HCT116 (cell line): ENCODE measurements around the gene VMO1. TPM values are rescaled to one million over a fixed set of nuclear protein-coding genes. Genes with fewer than 3 reads are reported as not detected.

ENCODE experiments used
- ATAC-seq: fragments of 200-7000 bp; cut with Tn5 transposase; 2 replicates; pipeline ENCODE4 v1.9.1; 2020; ENCODE audit warnings: mild to moderate bottlenecking, moderate library complexity
- BruUV-seq: library from RNA; stranded (reverse); fragments of 400-500 nt; replicated peaks from 2 replicates; lab custom pipeline; 2021; lab: Mats Ljungman, UMichigan
- CTCF ChIA-PET: fragments of 300-600 bp; sonication (Branson Sonifier 250); formaldehyde crosslinking; loops from one replicate; lab custom pipeline; 2021; ENCODE audit warnings: antibody characterized with exemption; lab: Charles Lee
- POLR2A ChIA-PET: fragments of 300-600, 350-600 bp; sonication (Branson Sonifier 250); formaldehyde crosslinking; loops from one replicate; lab custom pipeline; 2021; ENCODE audit warnings: antibody characterized with exemption; lab: Charles Lee
- RAD21 ChIA-PET, 2 experiments: fragments of 300-600 bp; sonication (Branson Sonifier 250); formaldehyde crosslinking; loops; one replicate each; lab custom pipeline; 2023; ENCODE audit warnings: low total read pairs in 2 of 2; ENCODE audit not compliant: uncharacterized antibody in 2 of 2, unreplicated experiment in 2 of 2, low non-redundant PET in 1 of 2; lab: Charles Lee
- DNase-seq: peaks from one replicate; pipeline ENCODE4 v3.0.0-alpha.2; 2010; ENCODE audit warnings: low read depth, low spot score
- H2AFZ ChIP-seq: fragments of 200-600 bp; shearing (Covaris generic), sonication (generic); 2 replicates; pipeline ENCODE4 v1.6.1; 2017; ENCODE audit warnings: low read depth, mixed run types, mixed read lengths, antibody characterized with exemption, low read length; ENCODE audit not compliant: poor library complexity, severe bottlenecking
- H3K27ac ChIP-seq: 2 replicates; pipeline ENCODE4 v1.5.1; 2012; ENCODE audit warnings: low read depth, low read length
- H3K27me3 ChIP-seq: fragments of 200-600 bp; sonication (generic); 2 replicates; pipeline ENCODE4 v1.6.1; 2016; ENCODE audit warnings: mixed run types, low read length, mixed read lengths; ENCODE audit not compliant: insufficient read depth
- H3K36me3 ChIP-seq, 2 experiments: fragments of 200-500 bp in 1 of 2; fragments of 200-600 bp in 1 of 2; sonication (Bioruptor generic) in 1 of 2; sonication (generic) in 1 of 2; 2 replicates each; pipeline versions ENCODE4 v1.5.1 to v1.6.1; 2014 to 2016; ENCODE audit warnings: low read length in 2 of 2, inconsistent platforms in 1 of 2, mixed read lengths in 1 of 2, mixed run types in 1 of 2; ENCODE audit not compliant: insufficient read depth in 2 of 2, control insufficient read depth in 1 of 2
- H3K4me1 ChIP-seq, 2 experiments: fragments of 200-600 bp in 1 of 2; sonication (generic) in 1 of 2; 2 replicates each; pipeline versions ENCODE4 v1.5.1 to v1.6.1; 2012 to 2017; ENCODE audit warnings: low read length in 2 of 2, inconsistent platforms in 1 of 2, mild to moderate bottlenecking in 1 of 2, mixed read lengths in 1 of 2, mixed run types in 1 of 2, moderate library complexity in 1 of 2; ENCODE audit not compliant: insufficient read depth in 2 of 2, control insufficient read depth in 1 of 2
- H3K4me2 ChIP-seq: fragments of 200-600 bp; sonication (generic); 2 replicates; pipeline ENCODE4 v1.6.1; 2017; ENCODE audit warnings: mixed run types, low read length, mixed read lengths
- H3K4me3 ChIP-seq, 2 experiments: fragments of 200-600 bp in 1 of 2; sonication (generic) in 1 of 2; replicated peaks in 1 of 2; 2 replicates each; pipeline ENCODE4 v1.5.1; 2011 to 2016; ENCODE audit warnings: low read length in 2 of 2, control low read depth in 1 of 2, low read depth in 1 of 2, mild to moderate bottlenecking in 1 of 2, mixed read lengths in 1 of 2, mixed run types in 1 of 2
- H3K79me2 ChIP-seq: fragments of 200-600 bp; sonication (generic); 2 replicates; pipeline ENCODE4 v1.6.1; 2017; ENCODE audit warnings: mild to moderate bottlenecking, mixed run types, low read length, moderate library complexity, mixed read lengths; ENCODE audit not compliant: insufficient read depth
- H3K9ac ChIP-seq: fragments of 200-600 bp; sonication (generic); 2 replicates; pipeline ENCODE4 v1.6.1; 2016; ENCODE audit warnings: low read length, mixed read lengths
- H3K9me2 ChIP-seq: fragments of 200-600 bp; sonication (generic), shearing (Covaris generic); 2 replicates; pipeline ENCODE4 v1.6.1; 2017; ENCODE audit warnings: mixed run types, mild to moderate bottlenecking, moderate library complexity; ENCODE audit not compliant: insufficient read depth
- H3K9me3 ChIP-seq, 2 experiments: fragments of 200-500 bp in 1 of 2; fragments of 200-600 bp in 1 of 2; sonication (Bioruptor generic) in 1 of 2; sonication (generic) in 1 of 2; 2 replicates each; pipeline ENCODE4 v1.6.1; 2014 to 2017; ENCODE audit warnings: low read length in 2 of 2, mixed read lengths in 2 of 2, inconsistent platforms in 1 of 2, low read depth in 1 of 2, mild to moderate bottlenecking in 1 of 2, mixed run types in 1 of 2, moderate library complexity in 1 of 2; ENCODE audit not compliant: control insufficient read depth in 1 of 2, insufficient read depth in 1 of 2
- H4K20me1 ChIP-seq: fragments of 200-600 bp; sonication (generic), shearing (Covaris generic); 2 replicates; pipeline ENCODE4 v1.6.1; 2017; ENCODE audit warnings: mixed run types, mild to moderate bottlenecking, moderate library complexity; ENCODE audit not compliant: insufficient read depth
- CBX3 ChIP-seq: IDR thresholded peaks from 2 replicates; pipeline ENCODE4 v1.6.1; 2012; ENCODE audit warnings: low read depth
- EGR1 ChIP-seq: IDR thresholded peaks from 2 replicates; pipeline ENCODE4 v1.6.1; 2012; ENCODE audit warnings: low read depth
- ELF1 ChIP-seq: IDR thresholded peaks from 2 replicates; pipeline ENCODE4 v1.6.1; 2012; ENCODE audit warnings: low read depth, borderline replicate concordance
- EZH2 ChIP-seq: fragments of 200-600 bp; sonication (generic); IDR thresholded peaks from 2 replicates; pipeline ENCODE4 v1.6.1; 2017; ENCODE audit warnings: antibody characterized with exemption, mixed run types
- EZH2phosphoT487 ChIP-seq: fragments of 200-600 bp; IDR thresholded peaks from 2 replicates; pipeline ENCODE4 v1.6.1; 2018; ENCODE audit warnings: antibody characterized with exemption, borderline replicate concordance
- FOSL1 ChIP-seq: IDR thresholded peaks from 2 replicates; pipeline ENCODE4 v1.6.1; 2012; ENCODE audit warnings: low read depth
- POLR2A ChIP-seq: IDR thresholded peaks from 2 replicates; pipeline ENCODE4 v1.7.0; 2011; ENCODE audit warnings: borderline replicate concordance; ENCODE audit not compliant: insufficient read depth, insufficient read length; ENCODE audit errors: extremely low read depth
- POLR2AphosphoS5 ChIP-seq: IDR thresholded peaks from 2 replicates; pipeline ENCODE4 v1.6.1; 2011; ENCODE audit warnings: mild to moderate bottlenecking, low read depth, low read length, moderate library complexity
- RAD21 ChIP-seq: IDR thresholded peaks from 2 replicates; pipeline ENCODE4 v1.6.1; 2012; ENCODE audit warnings: low read depth, mild to moderate bottlenecking
- REST ChIP-seq: IDR thresholded peaks from 2 replicates; pipeline ENCODE4 v1.6.1; 2012; ENCODE audit warnings: low read depth
- SIN3A ChIP-seq: IDR thresholded peaks from 2 replicates; pipeline ENCODE4 v1.6.1; 2012; ENCODE audit warnings: low read depth
- SP1 ChIP-seq: IDR thresholded peaks from 2 replicates; pipeline ENCODE4 v1.6.1; 2012; ENCODE audit warnings: low read depth
- SRF ChIP-seq: IDR thresholded peaks from 2 replicates; pipeline ENCODE4 v1.6.1; 2012; ENCODE audit warnings: low read depth
- TCF7L2 ChIP-seq: IDR thresholded peaks from 2 replicates; pipeline ENCODE4 v1.7.0; 2011; ENCODE audit warnings: borderline replicate concordance, inconsistent platforms; ENCODE audit not compliant: insufficient read depth, insufficient read length; ENCODE audit errors: extremely low read depth
- YY1 ChIP-seq: IDR thresholded peaks from 2 replicates; pipeline ENCODE4 v1.6.1; 2011; ENCODE audit warnings: low read length, low read depth, moderate library complexity, mild to moderate bottlenecking; ENCODE audit not compliant: insufficient replicate concordance; ENCODE audit errors: extremely low read depth
- ZFX ChIP-seq: fragments of 450-650 bp; IDR thresholded peaks from 2 replicates; pipeline ENCODE4 v1.6.1; 2017
- ZNF274 ChIP-seq: fragments of 200-500 bp; sonication (Bioruptor generic); IDR thresholded peaks from 2 replicates; pipeline ENCODE4 v1.6.1; 2014; ENCODE audit warnings: mild to moderate bottlenecking, low read depth, low read length, inconsistent platforms
- intact Hi-C: fragments of 100-400 bp; cut with micrococcal nuclease; formaldehyde crosslinking; loops from 2 replicates; pipeline ENCODE4 v1.10.0; 2022
- total RNA-seq: library from RNA; stranded (reverse); gene quantifications from one replicate; pipeline ENCODE4 v1.2.1, GENCODE V29; 2021; ENCODE audit not compliant: unreplicated experiment
- TF ChIP-seq, protein P1 (sequence below): IDR thresholded peaks from 2 replicates; pipeline ENCODE4 v1.6.1; 2012
- TF ChIP-seq, protein P2 (sequence below): IDR thresholded peaks from 2 replicates; pipeline ENCODE4 v1.6.1; 2011; ENCODE audit warnings: mild to moderate bottlenecking, low read length, moderate library complexity; ENCODE audit not compliant: insufficient replicate concordance; ENCODE audit errors: extremely low read depth
- TF ChIP-seq, protein P3 (sequence below): IDR thresholded peaks from 2 replicates; pipeline ENCODE4 v1.6.1; 2012

VMO1 gene
- total RNA-seq, 1 experiment from 2014 or later: 0.76 TPM

DNA sequence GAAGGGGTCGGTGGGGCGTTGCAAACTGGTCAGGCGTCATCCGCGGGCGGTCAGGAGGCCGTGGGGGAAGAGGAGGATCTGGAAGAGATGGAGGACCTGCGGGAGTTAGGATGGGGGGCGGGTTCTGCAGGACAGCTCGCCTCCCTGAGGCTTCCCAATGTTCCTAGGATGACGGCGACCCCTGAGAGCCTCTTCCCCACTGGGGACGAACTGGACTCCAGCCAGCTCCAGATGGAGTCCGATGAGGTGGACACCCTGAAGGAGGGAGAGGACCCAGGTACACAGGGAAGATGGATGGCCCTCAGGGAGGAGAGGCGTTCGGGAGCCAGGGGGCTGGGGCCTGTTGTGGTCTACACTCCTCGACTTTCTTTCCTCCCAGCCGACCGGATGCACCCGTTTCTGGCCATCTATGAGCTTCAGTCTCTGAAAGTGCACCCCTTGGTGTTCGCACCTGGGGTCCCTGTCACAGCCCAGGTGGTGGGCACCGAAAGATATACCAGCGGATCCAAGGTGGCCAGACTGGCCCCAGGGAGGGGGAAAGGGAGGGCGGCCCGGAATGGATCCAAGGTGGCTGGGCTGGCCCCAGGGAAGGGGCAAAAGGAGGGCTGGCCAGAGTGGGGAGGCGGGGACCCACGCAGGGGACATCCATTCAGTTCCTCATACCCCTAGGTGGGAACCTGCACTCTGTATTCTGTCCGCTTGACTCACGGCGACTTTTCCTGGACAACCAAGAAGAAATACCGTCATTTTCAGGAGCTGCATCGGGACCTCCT lies 21.6 kb upstream of the VMO1 start:
- no peaks in the 10 kb centered on the region for H3K79me2 ChIP-seq
- no peak for DNase-seq
- BruUV-seq: TSS peak; percentile 53
- intact Hi-C loops: no loop called here
- H3K9me3 ChIP-seq: no peaks in the 10 kb centered on the region
- POLR2A ChIA-PET: interaction anchor here (1.0 to 1.2 kb wide), 2 partner anchors 12 to 18 kb away, joined by 5 read pairs; partner anchors contain the start of gene PSMB6
- no peaks in the 10 kb centered on the region for H3K9me2 ChIP-seq
- H2AFZ ChIP-seq: no peak overlapping the region
- CTCF ChIA-PET: interaction anchor here (0.8 to 1.8 kb wide), 2 partner anchors 18 to 75 kb away, joined by 3 to 6 read pairs; no protein-coding TSS in a partner anchor
- peaks cover 5 to 7% of the 10 kb centered on the region in 2 experiments; a peak in 3 of 4 replicates for H3K36me3 ChIP-seq
- H4K20me1 ChIP-seq: no peaks in the 10 kb centered on the region
- H3K27me3 ChIP-seq: no peaks in the 10 kb centered on the region
- no peak overlapping the region; the same call in 1 of the 2 replicates for H3K27ac ChIP-seq
- peak overlapping the region; percentile 85 for H3K4me2 ChIP-seq
- TF ChIP-seq, protein P1, sequence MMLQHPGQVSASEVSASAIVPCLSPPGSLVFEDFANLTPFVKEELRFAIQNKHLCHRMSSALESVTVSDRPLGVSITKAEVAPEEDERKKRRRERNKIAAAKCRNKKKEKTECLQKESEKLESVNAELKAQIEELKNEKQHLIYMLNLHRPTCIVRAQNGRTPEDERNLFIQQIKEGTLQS: no peak
- no peak for TF ChIP-seq EZH2phosphoT487
- TF ChIP-seq TCF7L2: no peak
- no peak for TF ChIP-seq EZH2
- no peak for TF ChIP-seq REST
- TF ChIP-seq SIN3A: no peak
- TF ChIP-seq, protein P2, sequence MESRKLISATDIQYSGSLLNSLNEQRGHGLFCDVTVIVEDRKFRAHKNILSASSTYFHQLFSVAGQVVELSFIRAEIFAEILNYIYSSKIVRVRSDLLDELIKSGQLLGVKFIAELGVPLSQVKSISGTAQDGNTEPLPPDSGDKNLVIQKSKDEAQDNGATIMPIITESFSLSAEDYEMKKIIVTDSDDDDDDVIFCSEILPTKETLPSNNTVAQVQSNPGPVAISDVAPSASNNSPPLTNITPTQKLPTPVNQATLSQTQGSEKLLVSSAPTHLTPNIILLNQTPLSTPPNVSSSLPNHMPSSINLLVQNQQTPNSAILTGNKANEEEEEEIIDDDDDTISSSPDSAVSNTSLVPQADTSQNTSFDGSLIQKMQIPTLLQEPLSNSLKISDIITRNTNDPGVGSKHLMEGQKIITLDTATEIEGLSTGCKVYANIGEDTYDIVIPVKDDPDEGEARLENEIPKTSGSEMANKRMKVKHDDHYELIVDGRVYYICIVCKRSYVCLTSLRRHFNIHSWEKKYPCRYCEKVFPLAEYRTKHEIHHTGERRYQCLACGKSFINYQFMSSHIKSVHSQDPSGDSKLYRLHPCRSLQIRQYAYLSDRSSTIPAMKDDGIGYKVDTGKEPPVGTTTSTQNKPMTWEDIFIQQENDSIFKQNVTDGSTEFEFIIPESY: no peak
- no peak for TF ChIP-seq FOSL1
- TF ChIP-seq RAD21: no peak
- TF ChIP-seq SP1: no peak
- TF ChIP-seq ZFX: no peak
- TF ChIP-seq EGR1: no peak
- TF ChIP-seq POLR2AphosphoS5: no peak
- TF ChIP-seq SRF: no peak
- TF ChIP-seq, protein P3, sequence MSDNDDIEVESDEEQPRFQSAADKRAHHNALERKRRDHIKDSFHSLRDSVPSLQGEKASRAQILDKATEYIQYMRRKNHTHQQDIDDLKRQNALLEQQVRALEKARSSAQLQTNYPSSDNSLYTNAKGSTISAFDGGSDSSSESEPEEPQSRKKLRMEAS: no peak
- no peak for TF ChIP-seq ZNF274
- no peak for TF ChIP-seq POLR2A
- no peak for TF ChIP-seq CBX3
- no peak for TF ChIP-seq ELF1
- no peak for TF ChIP-seq YY1
- H3K4me1 ChIP-seq: peaks cover 12 to 13% of the 10 kb centered on the region in 2 experiments
- RAD21 ChIA-PET: no interaction called here
- peak overlapping the region; percentile 64 to 84 for H3K4me3 ChIP-seq
- H3K9ac ChIP-seq: peak overlapping the region; percentile 77
- ATAC-seq: peak; percentile 7
